ENCODE data around the gene ATP5ME. TPM values are rescaled to one million over a fixed set of nuclear protein-coding genes. Genes with fewer than 3 reads are reported as not detected.

Gene ATP5ME
- total and polyA plus RNA-seq, 12 donors = 43.4 to 1,353 (median 325) TPM

DNA sequence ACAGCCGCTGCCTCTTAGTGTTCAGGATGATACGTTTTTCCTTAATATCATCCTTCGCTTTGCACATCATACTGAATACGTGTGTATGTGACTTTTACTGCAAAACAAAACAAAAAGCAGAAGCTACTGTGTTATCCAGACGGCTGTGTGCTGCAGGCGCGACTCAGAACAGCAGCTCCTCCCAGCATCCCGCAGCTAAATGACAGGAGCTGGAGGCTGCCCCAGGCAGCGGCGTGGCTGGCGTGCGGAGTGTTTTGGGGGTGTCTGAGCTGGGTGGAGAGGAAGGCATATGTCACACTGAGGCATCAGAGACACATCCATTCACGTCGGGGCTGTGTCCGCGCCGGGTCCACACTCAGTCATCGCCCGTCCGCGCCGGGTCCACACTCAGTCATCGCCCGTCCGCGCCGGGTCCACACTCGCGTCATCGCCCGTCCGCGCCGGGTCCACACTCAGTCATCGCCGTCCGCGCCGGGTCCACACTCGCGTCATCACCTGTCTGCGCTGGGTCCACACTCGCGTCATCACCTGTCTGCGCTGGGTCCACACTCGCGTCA lies 48.2 kb upstream of the ATP5ME start:
- TF ChIP-seq POLR2A (IDR thresholded peaks at IDR 0.05) = no peak
- TF ChIP-seq, protein P1, sequence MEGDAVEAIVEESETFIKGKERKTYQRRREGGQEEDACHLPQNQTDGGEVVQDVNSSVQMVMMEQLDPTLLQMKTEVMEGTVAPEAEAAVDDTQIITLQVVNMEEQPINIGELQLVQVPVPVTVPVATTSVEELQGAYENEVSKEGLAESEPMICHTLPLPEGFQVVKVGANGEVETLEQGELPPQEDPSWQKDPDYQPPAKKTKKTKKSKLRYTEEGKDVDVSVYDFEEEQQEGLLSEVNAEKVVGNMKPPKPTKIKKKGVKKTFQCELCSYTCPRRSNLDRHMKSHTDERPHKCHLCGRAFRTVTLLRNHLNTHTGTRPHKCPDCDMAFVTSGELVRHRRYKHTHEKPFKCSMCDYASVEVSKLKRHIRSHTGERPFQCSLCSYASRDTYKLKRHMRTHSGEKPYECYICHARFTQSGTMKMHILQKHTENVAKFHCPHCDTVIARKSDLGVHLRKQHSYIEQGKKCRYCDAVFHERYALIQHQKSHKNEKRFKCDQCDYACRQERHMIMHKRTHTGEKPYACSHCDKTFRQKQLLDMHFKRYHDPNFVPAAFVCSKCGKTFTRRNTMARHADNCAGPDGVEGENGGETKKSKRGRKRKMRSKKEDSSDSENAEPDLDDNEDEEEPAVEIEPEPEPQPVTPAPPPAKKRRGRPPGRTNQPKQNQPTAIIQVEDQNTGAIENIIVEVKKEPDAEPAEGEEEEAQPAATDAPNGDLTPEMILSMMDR (IDR thresholded peaks at IDR 0.05) = no peak
- Histone ChIP-seq H3K4me1 (replicated peaks in 1 of 2) (peaks cover 54 to 69% of the 10 kb centered on the region in 2 donors), H3K36me3 (replicated peaks in 1 of 2) (no peaks in the 10 kb centered on the region), H3K27me3 (no peaks in the 10 kb centered on the region), H3K27ac (peak overlapping the region in 3 of 5 donors; percentile 83 to 90 (median 85)), H3K9me3 (replicated peaks in 1 of 3) (no peaks in the 10 kb centered on the region), H3K4me3 (no peak overlapping the region)
- DNase-seq = peak in 1 of 7 donors; percentile 29
- WGBS, 4 donors = 90 to 93% (median 92%) methylated on average over 41 to 47 of the region's 47 CpGs
- intact Hi-C loops (cut with DNase I) = no loop called here

DNA sequence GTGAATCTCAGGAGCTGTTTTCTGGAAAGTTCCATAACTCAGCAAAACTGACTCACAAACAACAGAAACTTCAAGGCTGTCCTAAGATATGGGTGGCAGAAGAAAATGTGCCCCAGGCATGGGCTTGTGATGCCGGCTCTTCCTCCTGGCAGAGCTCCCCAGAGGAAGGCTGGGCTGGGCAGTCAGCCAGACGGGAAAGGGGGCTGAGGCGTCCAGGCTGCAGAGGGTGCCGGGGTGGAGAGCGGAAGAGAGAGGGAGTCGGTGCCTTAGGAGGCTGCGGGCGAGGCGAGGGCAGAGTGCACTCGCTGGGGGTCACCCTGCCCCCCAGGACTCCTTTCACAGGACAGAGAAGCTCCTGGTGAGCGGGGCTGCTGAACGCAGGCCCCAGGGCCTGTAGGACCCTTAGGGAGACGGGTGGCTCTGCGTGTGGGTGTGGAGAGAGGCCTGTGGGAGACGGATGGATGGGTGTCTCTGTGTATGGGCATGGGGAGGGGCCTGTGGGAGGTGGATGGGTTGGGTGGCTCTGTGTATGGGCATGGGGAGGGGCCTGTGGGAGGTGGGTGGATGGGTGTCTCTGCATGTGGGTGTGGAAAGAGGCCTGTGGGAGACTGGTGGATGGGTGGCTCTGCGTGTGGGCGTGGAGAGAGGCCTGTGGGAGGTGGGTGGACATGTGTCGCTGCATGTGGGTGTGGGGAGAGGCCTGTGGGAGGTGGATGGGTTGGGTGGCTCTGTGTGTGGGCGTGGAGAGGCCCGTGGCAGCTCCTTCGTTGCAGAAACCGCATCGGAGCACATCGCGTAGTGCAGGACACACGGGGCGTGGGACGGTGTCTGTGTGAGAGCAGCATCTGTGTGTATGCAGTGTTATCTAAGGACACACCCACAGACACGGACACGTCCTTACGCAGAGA lies 47.4 kb upstream of the ATP5ME start:
- TF ChIP-seq, protein P1 (IDR thresholded peaks at IDR 0.05) = no peak
- TF ChIP-seq POLR2A (IDR thresholded peaks at IDR 0.05) = no peak
- intact Hi-C loops (cut with DNase I) = no loop called here
- 48 to 62% (median 52%) methylated on average over 28 to 31 of the region's 31 CpGs for WGBS, 4 donors
- H3K36me3 ChIP-seq (replicated peaks in 1 of 2) = no peaks in the 10 kb centered on the region
- H3K4me1 ChIP-seq (replicated peaks in 1 of 2) = peaks cover 47 to 63% of the 10 kb centered on the region in 2 donors
- no peak overlapping the region for H3K4me3 ChIP-seq
- peak; percentile 65 to 86 (median 82) for DNase-seq
- H3K27me3 ChIP-seq = no peaks in the 10 kb centered on the region
- peak overlapping the region in 4 of 5 donors; percentile 65 to 90 (median 84) for H3K27ac ChIP-seq
- no peaks in the 10 kb centered on the region for H3K9me3 ChIP-seq (replicated peaks in 1 of 3)

DNA sequence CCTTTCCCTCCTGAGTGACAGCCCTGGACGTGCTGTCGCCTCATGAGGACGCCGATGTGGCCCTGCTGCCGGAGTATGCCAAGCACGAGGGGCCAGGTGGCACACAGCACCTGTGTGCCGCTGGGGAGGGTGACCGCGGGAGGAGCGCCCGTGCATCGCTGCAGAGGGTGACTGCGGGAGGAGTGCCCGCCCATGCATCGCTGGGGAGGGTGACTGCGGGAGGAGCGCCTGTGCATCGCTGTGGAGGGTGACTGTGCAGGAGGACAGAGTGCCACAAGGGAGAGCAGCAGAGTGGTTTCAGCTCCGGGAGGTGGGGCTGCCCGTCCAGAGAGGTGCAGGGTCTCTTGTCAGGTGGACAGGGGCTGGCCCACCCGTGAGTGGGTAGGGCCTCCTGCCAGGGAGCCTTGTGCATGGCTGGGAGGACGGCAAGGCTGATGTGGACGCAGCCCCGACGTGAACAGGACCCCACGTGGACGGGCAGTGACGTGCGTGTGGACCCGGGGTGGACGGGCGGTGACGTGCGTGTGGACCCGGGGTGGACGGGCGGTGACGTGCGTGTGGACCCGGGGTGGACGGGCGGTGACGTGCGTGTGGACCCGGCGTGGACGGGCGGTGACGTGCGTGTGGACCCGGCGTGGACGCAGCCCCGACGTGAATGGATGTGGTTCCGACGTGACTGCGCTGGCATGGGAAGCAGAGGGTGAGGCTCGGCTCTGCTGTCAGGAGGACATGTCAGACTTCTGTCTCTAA lies 46.2 kb upstream of the ATP5ME start:
- no peaks in the 10 kb centered on the region for H3K36me3 ChIP-seq (replicated peaks in 1 of 2)
- H3K4me1 ChIP-seq (replicated peaks in 1 of 2) = peaks cover 37 to 52% of the 10 kb centered on the region in 2 donors
- 94 to 97% (median 95%) methylated on average over 52 to 59 of the region's 59 CpGs for WGBS, 4 donors
- H3K27me3 ChIP-seq = no peaks in the 10 kb centered on the region
- no peak overlapping the region for H3K4me3 ChIP-seq
- H3K9me3 ChIP-seq (replicated peaks in 1 of 3) = no peaks in the 10 kb centered on the region
- peak in 1 of 7 donors; percentile 30 for DNase-seq
- peak overlapping the region in 4 of 5 donors; percentile 65 to 90 (median 84) for H3K27ac ChIP-seq
- intact Hi-C loops (cut with DNase I) = no loop called here
- TF ChIP-seq, protein P1 (IDR thresholded peaks at IDR 0.05) = peak in 1 of 6 experiments; percentile 3
- TF ChIP-seq POLR2A (IDR thresholded peaks at IDR 0.05) = no peak

DNA sequence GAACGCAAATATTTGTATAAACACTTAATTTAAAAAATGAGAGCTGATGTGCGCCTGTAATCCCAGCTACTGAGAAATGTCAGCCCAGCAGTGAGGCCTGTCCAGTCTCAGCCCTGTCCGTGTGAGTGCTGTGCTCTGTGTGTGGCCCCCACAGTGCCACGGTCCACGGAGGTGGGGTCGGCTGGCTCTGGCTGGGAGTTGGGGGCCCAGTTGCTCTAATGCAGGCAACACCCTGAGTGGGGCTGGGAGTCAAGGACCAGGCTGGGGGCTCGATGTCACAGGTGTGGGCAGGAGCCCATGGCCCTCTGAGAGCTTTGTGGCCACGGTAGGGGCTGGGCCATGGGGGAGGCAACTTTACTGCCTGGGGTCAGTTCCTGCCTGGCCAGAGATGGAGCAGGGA lies 44.4 kb upstream of the ATP5ME start:
- Histone ChIP-seq H3K27ac (peak overlapping the region in 3 of 5 donors; percentile 46 to 57 (median 49)), H3K4me3 (no peak overlapping the region), H3K27me3 (no peaks in the 10 kb centered on the region), H3K36me3 (replicated peaks in 1 of 2) (no peaks in the 10 kb centered on the region), H3K4me1 (replicated peaks in 1 of 2) (peaks cover 28 to 40% of the 10 kb centered on the region in 2 donors), H3K9me3 (replicated peaks in 1 of 3) (no peaks in the 10 kb centered on the region)
- intact Hi-C loops (cut with DNase I) = no loop called here
- WGBS, 4 donors = 78 to 88% (median 83%) methylated on average over 4 to 8 of the region's 8 CpGs
- no peak for DNase-seq
- no peak for TF ChIP-seq POLR2A (IDR thresholded peaks at IDR 0.05)
- TF ChIP-seq, protein P1 (IDR thresholded peaks at IDR 0.05) = no peak
